Left lung (tissue), 14 donors: ENCODE measurements around the gene RNF113B. TPM values are rescaled to one million over a fixed set of nuclear protein-coding genes. Genes with fewer than 3 reads are reported as not detected.

Experiments
- ATAC-seq: fragments of 200-7000 bp; cut with Tn5 transposase; one replicate; pipeline ENCODE4 v1.9.1; 2020; ENCODE audit warnings: moderate library complexity
- DNase-seq, 4 donors: peaks; one replicate each; pipeline ENCODE4 v3.0.0-alpha.2; 2013 to 2020
- H3K27ac ChIP-seq, 2 donors: fragments of 200-600 bp; sonication (generic) in 1 of 2; one replicate each; pipeline versions ENCODE4 v1.5.0 to v1.8.0; 2020 to 2021
- H3K27me3 ChIP-seq, 2 donors: fragments of 200-600 bp; sonication (generic) in 1 of 2; one replicate each; pipeline versions ENCODE4 v1.5.0 to v1.8.0; 2020 to 2021
- H3K36me3 ChIP-seq, 2 donors: fragments of 200-600 bp; sonication (generic) in 1 of 2; one replicate each; pipeline versions ENCODE4 v1.5.0 to v1.8.0; 2020 to 2021
- H3K4me1 ChIP-seq, 2 donors: fragments of 200-600 bp; one replicate each; pipeline ENCODE4 v1.8.0; 2021
- H3K4me3 ChIP-seq, 2 donors: fragments of 200-600 bp; sonication (generic) in 1 of 2; one replicate each; pipeline versions ENCODE4 v1.5.0 to v1.8.0; 2020 to 2021; ENCODE audit warnings: mild to moderate bottlenecking in 1 of 2
- H3K9me3 ChIP-seq, 2 donors: fragments of 200-600 bp; sonication (generic) in 1 of 2; one replicate each; pipeline versions ENCODE4 v1.5.0 to v1.8.0; 2020 to 2021
- CTCF ChIP-seq, 2 donors: fragments of 200-600 bp; sonication (generic) in 1 of 2; IDR thresholded peaks; one replicate each; pipeline versions ENCODE4 v1.5.0 to v1.8.0; 2021; ENCODE audit warnings: antibody characterized with exemption in 2 of 2
- intact Hi-C, 2 donors: fragments of 100-400 bp; cut with DNase I; formaldehyde crosslinking; loops; one replicate each; pipeline versions ENCODE4 v1.11.2 to v1.14.2; 2022
- long read RNA-seq, 12 donors: library from polyadenylated mRNA in 2 of 12; unstranded in 2 of 12; transcript quantifications; one replicate each; pipeline ENCODE4 v2.0.0 and lab custom pipeline, GENCODE V29; 2019 to 2026
- polyA plus RNA-seq, 6 donors: library from polyadenylated mRNA; unstranded; fragments of 120-200 nt; gene quantifications; one replicate each; pipeline ENCODE4 v1.2.1, GENCODE V29; 2013; ENCODE audit not compliant: insufficient read length in 6 of 6
- total RNA-seq, 2 donors: library from RNA; stranded (reverse); fragmentation: NEBNext Ultra II Directional; extraction: Animal tissue kit (Norgen Biotek cat#: 25700); gene quantifications; one replicate each; pipeline ENCODE4 v1.2.1, GENCODE V29; 2021
- donor health status: DM: no; HTN: yes; CAD: no.
- donor health status: DM: no; HTN: no; CAD: no.

RNF113B gene
- total RNA-seq = not detected
- polyA plus RNA-seq = under 1 TPM in 1 of 6 donors, not detected in 5; 0.18 TPM
- long read RNA-seq, donor 1 = 0 reads
- long read RNA-seq, donor 2 = 0 reads
- long read RNA-seq, donor 3 = 0 reads
- long read RNA-seq, donor 4 = 0 reads
- long read RNA-seq, donor 5 = 0 reads
- long read RNA-seq, donor 6 = 0 reads
- long read RNA-seq, donor 7 = 0 reads
- long read RNA-seq, donor 8 = 0 reads
- long read RNA-seq, donor 9 = 0 reads
- long read RNA-seq, donor 10 = 0 reads
- long read RNA-seq, donor 11 = 0 reads
- long read RNA-seq, donor 12 = 0 reads

GRCh38 chr13:98176777-98177608, at the start of gene RNF113B:
Gene RNF113B (minus strand): TSS chr13:98177269. CDS start chr13:98177236, 33 bp downstream.
- Histone ChIP-seq H3K9me3 (no peaks in the 10 kb centered on the region), H3K4me3 (no peak within 1 kb of the TSS), H3K27ac (no peak within 1 kb of the TSS), H3K27me3 (no peaks in the 10 kb centered on the region), H3K4me1 (peaks cover 13 to 22% of the 10 kb centered on the region in 2 donors), H3K36me3 (peaks cover 0 to 9% of the 10 kb centered on the region in 2 donors)
- no peak for TF ChIP-seq CTCF (IDR thresholded peaks at IDR 0.05)
- ATAC-seq (no peak), DNase-seq (peak in 1 of 4 donors; percentile 73)
- intact Hi-C loops = no loop called here

GRCh38 chr13:98226496-98226895, 49.4 kb upstream of the RNF113B start:
- H3K36me3 ChIP-seq = no peaks in the 10 kb centered on the region
- ATAC-seq (no peak), DNase-seq (no peak)
- H3K27ac ChIP-seq = no peak overlapping the region
- peaks cover 6 to 10% of the 10 kb centered on the region in 2 donors for H3K4me1 ChIP-seq
- intact Hi-C loops = no loop called here
- no peak for TF ChIP-seq CTCF (IDR thresholded peaks at IDR 0.05)
- H3K9me3 ChIP-seq = no peaks in the 10 kb centered on the region
- H3K27me3 ChIP-seq = no peaks in the 10 kb centered on the region
- no peak overlapping the region for H3K4me3 ChIP-seq

GRCh38 chr13:98225036-98225940, 48.2 kb upstream of the RNF113B start:
- Histone ChIP-seq H3K27ac (no peak overlapping the region), H3K9me3 (no peaks in the 10 kb centered on the region), H3K27me3 (no peaks in the 10 kb centered on the region), H3K36me3 (no peaks in the 10 kb centered on the region), H3K4me3 (no peak overlapping the region), H3K4me1 (peaks cover 6 to 16% of the 10 kb centered on the region in 2 donors)
- ATAC-seq (no peak), DNase-seq (no peak)
- intact Hi-C loops = no loop called here
- no peak for TF ChIP-seq CTCF (IDR thresholded peaks at IDR 0.05)

GRCh38 chr13:98224557-98224956, 47.5 kb upstream of the RNF113B start:
- Histone ChIP-seq H3K27ac (no peak overlapping the region), H3K4me1 (peaks cover 6 to 16% of the 10 kb centered on the region in 2 donors), H3K36me3 (no peaks in the 10 kb centered on the region), H3K4me3 (no peak overlapping the region), H3K9me3 (no peaks in the 10 kb centered on the region), H3K27me3 (no peaks in the 10 kb centered on the region)
- TF ChIP-seq CTCF (IDR thresholded peaks at IDR 0.05) = no peak
- no peak for ATAC-seq
- DNase-seq = no peak
- intact Hi-C loops = no loop called here
